HG03139 (cell line): Measurements from ENCODE around the gene OR52I1.

Experiments
- ATAC-seq: cut with Tn5 transposase; IDR thresholded peaks from one replicate; pipeline ENCODE4 v1.9.1; 2021; ENCODE audit not compliant: unreplicated experiment

OR52I1 gene, protein sequence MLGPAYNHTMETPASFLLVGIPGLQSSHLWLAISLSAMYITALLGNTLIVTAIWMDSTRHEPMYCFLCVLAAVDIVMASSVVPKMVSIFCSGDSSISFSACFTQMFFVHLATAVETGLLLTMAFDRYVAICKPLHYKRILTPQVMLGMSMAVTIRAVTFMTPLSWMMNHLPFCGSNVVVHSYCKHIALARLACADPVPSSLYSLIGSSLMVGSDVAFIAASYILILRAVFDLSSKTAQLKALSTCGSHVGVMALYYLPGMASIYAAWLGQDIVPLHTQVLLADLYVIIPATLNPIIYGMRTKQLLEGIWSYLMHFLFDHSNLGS

DNA sequence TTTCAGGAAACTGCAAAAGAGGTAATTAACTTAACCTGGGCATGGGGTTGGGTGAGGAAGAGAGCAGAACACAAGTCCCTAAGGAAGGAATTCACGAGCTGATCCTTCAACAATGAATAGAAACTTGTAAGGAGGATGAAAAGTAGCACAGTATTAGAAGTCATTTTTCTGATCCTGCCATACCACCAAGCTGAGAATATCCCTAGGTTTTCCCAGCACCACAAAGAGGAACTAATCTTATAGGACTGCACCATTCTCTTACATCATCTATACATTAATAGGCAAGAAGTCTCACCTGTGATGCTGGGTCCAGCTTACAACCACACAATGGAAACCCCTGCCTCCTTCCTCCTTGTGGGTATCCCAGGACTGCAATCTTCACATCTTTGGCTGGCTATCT is at the start of gene OR52I1:
Gene OR52I1 (plus strand): TSS at position 301 of the 400 bp plus-strand sequence. CDS start 0 bp downstream, at position 301.
- ATAC-seq = no peak

DNA sequence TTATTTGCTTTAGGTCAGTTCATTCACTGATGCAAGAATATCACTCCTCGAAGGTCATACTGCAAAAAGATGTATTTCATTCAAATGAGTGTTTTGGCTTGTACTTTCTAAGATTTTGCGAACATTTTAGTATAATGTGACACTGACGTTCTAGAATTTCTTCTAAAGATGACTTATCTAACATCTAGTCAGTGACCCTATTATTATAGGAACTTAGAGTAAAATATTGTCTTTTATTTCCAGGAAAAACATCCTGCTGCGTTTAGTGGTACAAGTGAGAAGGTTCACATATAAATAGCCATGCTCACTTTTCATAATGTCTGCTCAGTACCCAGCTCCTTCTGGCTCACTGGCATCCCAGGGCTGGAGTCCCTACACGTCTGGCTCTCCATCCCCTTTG is 48.9 kb upstream of the OR52I1 start, which contains the start of gene OR52M1:
Gene OR52M1 (plus strand): TSS at position 301 of the 400 bp plus-strand sequence. CDS start 0 bp downstream, at position 301.
- ATAC-seq = no peak

GRCh38 chr11:4546878-4547277 is 47.0 kb upstream of the OR52I1 start:
- no peak for ATAC-seq

GRCh38 chr11:4547416-4547815 is 46.4 kb upstream of the OR52I1 start:
- ATAC-seq = no peak

DNA sequence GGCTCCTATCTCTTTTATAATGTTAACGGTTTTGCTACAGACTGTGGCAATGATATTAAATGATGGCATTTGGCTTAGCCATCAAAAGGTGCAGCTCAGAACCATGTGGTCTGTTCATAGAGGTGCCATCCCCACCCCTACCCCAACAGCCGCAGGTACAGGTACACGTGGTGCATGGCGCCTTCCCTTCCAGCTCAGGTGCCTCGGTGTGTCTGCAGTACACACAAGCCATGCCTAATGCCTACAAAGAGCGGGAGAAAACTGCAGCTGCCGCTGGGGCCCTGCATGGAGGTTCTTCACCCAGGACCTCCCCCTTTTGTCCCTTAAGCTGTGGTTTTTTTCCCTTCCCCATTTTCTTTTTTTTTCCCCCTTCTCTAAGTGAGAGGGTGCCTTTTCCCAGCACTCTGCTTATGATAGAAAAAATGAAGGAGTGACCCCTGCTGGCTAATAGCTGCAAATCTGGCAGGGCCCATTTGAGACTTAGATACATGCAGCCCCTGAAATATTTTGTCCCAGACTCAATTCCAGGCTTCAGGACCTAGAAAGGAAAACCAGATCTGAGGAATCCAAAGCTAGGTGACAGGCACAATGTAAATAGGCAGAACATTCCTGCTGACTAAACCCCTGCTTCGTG is 42.4 kb upstream of the OR52I1 start:
- no peak for ATAC-seq

GRCh38 chr11:4559527-4560440 is 34.1 kb upstream of the OR52I1 start:
- no peak for ATAC-seq

- no peak for ATAC-seq
Measured at GRCh38 chr11:4560467-4560866, 33.4 kb upstream of the OR52I1 start.

GRCh38 chr11:4565371-4565770 is 28.5 kb upstream of the OR52I1 start:
- ATAC-seq = no peak

DNA sequence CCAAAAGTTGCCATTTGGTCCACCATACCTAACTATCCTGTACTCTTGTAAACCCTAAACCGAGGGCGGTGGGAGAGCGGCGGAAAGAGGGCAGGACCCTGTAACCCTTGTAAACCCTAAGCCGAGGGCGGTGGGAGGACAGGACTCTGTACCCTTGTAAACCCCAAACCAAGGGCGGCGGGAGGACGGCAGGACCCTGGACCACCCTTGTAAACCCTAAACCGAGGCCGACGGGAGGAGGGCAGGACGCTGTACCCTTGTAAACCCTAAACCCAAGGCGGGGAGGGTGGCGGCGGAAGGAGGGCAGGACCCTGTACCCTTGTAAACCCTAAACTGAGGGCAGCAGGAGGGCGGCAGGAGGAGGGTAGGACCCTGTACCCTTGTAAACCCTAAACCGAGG is 24.8 kb upstream of the OR52I1 start:
- no peak for ATAC-seq

- ATAC-seq = no peak
Measured at GRCh38 chr11:4576880-4577279, 17.0 kb upstream of the OR52I1 start.

- no peak for ATAC-seq
Measured at GRCh38 chr11:4577761-4578160, 16.1 kb upstream of the OR52I1 start.

DNA sequence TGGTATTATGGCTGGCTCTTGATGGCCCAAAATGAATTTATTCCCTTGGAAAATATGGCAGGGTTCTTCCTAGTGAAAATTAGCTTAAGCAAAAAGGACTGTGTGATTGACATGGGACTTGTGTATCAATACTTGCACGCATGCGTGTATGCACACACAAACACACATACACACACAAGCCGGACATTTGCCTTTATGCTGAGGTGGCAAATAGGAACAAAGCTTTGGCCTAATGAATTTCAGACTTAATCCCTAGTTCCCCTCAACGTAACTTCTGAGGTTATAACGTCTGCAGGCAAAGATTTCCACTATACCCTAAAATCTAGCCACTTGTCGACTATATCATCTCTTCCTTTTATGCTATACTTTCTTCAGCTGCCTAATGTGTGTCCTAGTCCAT is 15.2 kb upstream of the OR52I1 start:
- ATAC-seq = no peak

DNA sequence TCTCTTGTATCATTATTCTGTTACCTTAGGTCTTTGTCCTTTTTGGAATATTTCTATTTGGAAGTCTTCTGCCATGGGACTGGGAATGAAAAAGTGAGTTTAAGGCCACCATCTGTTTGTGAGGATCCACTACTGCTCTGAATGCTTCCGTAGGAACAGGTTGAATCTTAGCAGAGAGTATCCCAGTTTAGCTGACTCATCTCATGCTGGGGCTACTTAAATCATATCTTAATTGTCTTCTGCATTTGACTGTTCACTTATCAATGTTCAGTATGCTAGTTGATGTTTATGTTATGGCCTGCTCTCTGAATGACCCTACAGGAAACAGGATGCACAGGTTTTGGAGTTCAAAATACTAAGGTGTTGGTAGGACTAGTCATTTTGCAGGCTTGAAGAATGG is 13.7 kb upstream of the OR52I1 start:
- ATAC-seq = no peak

DNA sequence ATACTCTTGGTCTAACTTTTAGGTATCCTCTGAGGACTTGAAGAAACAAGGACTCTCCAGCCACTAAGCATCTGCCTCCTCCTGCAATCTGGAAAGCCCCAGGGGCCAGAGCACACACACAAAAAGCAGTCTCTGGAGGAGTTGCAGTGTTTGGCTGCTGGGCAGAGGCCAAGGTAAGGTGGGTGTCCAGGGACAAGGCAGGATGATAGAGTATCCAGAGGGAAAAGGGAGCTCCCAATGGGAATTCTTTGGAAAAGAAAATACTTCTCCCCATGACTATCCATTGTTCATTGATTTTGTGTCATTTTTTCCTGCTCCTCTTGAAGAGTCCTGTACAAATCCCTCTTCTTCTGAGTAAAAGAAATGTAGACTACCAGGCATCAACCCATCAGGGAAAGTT is 12.4 kb upstream of the OR52I1 start, which contains the start of gene OR52I2:
Gene OR52I2 (plus strand): TSS at position 301 of the 400 bp plus-strand sequence.
- ATAC-seq = no peak

DNA sequence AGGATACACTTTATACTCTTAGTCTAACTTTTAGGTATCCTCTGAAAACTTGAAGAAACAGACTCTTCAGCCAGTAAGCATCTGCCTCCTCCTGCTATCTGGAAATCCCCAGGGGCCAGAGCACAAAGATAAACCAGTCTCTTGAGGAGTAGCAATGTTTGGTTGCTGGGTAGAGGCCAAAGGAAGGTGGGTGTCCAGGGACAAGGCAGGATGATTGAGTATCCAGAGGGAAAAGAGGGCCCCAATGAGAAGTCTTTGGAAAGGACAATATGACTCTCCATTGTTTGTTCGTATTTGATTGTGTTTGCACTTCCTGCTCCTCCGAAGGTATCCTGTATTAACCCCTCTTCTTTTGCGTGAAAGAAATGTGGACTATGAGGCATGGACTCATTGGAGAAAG is 4.8 kb upstream of the OR52I1 start:
- ATAC-seq = no peak

- no peak for ATAC-seq
Measured at GRCh38 chr11:4605057-4605456, 11.2 kb downstream of the OR52I1 start.

GRCh38 chr11:4606231-4607015 is 12.6 kb downstream of the OR52I1 start:
- ATAC-seq = no peak

DNA sequence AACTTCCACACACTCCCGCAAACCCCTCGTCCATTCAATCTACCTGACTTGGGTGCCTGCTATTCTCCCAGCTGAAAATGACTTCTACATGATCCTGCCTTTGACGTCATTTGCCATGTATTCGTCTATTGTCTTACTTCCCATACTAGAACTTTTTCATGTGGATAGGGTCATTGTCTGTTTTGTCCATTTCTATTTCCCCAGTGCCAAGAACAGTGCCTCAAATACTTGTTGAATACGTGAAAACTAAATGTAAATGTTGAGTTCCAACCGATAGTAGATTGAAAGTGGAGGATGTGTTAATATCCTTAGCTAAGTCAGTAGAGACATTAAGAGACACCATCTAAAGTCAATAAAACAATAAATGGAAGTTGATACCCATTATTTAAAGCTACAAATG is 13.3 kb downstream of the OR52I1 start:
- no peak for ATAC-seq

DNA sequence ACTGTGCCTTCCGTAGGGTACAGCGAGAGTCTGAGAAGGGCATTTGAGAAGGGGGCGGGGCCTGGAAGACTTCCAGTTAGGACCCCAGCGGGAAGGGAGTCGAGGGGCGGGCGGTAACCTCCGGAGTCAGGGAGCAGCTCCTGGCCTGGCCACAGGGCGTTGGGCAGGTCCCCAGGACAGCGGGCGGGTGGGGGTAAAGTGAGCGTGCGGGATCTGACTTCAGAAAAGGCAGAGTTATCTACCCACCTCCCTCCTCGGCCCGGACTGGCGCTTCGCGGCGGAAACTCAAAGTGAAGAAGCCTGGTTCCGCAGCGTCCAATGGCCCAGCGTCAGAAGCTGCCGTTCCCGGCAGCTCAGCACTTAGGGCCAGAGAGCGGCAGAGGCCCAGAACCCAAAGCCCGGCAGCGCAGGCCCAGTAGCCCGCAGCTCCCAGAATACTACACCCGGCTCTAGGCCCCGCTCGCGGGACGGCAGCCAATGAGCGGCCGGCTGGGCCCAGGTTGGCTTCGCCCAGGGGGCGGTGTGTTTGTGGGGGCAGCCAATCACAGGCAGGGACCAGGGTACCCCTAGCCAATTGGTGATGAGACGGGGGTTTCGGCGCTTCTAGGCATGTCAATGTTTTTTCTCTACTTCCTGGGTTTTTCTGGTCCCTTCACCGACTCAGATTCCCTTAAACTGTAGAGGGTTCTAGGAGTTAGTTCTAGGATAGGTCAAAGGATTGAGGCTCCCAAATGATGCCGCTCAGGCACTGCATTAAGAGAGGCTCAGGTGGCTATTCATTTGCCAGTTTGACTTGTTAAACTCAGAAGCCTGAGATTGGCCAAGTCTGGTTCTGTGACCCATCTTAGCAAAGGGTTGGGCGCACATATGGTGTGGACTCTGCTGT is 14.2 kb downstream of the OR52I1 start, which contains the start of gene TRIM68:
Gene TRIM68 (minus strand): TSS at position 451 of the 886 bp plus-strand sequence. CDS start 2,727 bp downstream, outside the sequence.
- peak; percentile 99 for ATAC-seq
